Fibroblast of lung (primary cell): ENCODE measurements around the gene MVP.

Experiments used
- CTCF ChIP-seq, 2 donors: IDR thresholded peaks in 1 of 2; conservative IDR thresholded peaks in 1 of 2; 1 replicate in 1 of 2; 2 replicates in 1 of 2; pipeline ENCODE4 v1.5.1; 2011 to 2012; ENCODE audit warnings: low read length in 2 of 2, control low read depth in 1 of 2, inconsistent platforms in 1 of 2, low read depth in 1 of 2, mild to moderate bottlenecking in 1 of 2
- EZH2 ChIP-seq: IDR thresholded peaks from 2 replicates; pipeline ENCODE4 v1.5.1; 2012; ENCODE audit warnings: low read length, control low read depth, mild to moderate bottlenecking; ENCODE audit errors: missing control alignments

GRCh38 chr16:29849505-29849904 is 29.2 kb downstream of the MVP start:
- TF ChIP-seq CTCF (conservative IDR thresholded peaks at IDR 0.05 in 1 of 2, IDR thresholded peaks at IDR 0.05 in 1 of 2; ENCODE audit: low read depth in 1 of 2, low read length in 2 of 2) = no peak
- no peak for TF ChIP-seq EZH2
